Kidney capillary endothelial cell (primary cell): ENCODE data around the gene KIF17.

Experiments
- DNase-seq: peaks from one replicate; pipeline ENCODE4 v3.0.0-alpha.2; 2018; ENCODE audit warnings: low spot score

The KIF17 gene

DNA sequence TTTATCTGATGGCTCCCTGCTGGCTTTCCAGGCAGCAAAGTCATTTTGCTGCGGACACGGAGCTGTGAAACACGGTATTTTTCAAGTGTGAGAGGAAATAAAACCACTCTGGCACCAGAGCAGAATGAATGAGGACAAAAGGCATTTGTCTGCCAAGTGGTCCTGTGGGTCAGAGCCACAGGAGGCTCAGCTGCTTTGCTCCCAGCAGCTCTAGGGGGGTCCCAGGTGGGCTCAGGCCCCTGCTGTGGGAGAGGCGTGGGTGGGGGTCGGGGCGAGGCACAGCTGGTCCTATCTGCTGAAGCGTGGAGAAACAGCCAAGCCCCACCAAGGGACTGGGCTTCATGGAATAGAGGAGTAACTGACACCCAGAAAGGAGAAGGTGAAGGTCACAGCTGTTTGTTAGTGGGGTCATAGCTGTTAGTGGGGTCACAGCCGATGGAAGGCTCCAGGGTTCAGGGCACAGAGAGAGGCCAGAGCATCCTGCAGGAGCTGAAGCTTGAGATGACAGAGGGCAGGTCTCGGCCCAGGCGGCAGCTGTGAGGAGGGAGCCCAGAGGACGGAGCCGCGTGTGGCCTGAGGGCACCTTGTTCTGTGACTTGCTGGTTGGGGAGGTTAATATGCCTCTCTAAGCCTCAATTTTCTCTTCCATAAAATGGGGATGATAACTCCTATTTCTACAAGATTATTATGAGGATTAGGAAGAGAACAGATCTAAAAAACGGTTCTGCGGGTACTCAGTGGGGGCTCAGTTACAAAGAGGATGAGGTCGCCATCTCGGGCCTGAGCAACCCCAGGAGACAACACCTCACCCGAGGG is 7.1 kb downstream of the KIF17 start:
- no peak for DNase-seq

DNA sequence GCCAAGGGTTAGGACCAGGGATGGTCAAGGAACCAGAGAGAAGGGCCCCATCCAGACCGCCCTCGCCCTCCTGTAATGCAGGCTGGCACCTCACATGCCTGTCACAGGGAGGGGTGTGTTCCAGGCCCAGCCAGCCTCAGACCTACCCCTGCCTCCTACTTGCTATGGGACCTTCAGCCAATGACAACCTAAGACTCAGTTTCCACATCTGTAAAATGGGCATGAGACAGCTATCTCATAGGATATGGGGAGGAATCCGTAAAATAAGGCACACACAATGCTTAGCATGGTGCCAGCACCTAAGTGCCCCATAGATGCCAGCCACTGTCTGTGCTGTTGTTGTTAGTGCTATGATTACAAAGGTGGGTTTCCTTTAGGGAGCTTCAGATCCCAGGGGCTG is 7.9 kb downstream of the KIF17 start:
- DNase-seq: no peak

DNA sequence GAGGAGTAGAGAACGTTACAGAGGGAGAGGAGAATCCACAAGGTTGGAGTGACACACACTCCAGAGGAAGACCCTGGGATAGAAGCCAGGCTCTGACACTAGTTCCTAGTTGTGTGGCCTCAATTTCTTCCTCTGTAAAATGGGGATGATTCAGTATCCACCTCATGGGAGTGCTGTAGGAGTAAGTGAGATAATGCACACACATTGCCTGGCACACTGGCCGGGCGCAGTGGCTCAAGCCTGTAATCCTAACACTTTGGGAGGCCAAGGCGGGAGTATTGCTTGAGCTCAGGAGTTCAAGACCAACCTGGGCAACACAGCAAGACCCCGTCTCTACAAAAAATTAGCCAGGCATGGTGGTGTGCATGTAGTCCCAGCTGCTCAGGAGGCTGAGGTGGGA is 8.9 kb downstream of the KIF17 start:
- DNase-seq: no peak

DNA sequence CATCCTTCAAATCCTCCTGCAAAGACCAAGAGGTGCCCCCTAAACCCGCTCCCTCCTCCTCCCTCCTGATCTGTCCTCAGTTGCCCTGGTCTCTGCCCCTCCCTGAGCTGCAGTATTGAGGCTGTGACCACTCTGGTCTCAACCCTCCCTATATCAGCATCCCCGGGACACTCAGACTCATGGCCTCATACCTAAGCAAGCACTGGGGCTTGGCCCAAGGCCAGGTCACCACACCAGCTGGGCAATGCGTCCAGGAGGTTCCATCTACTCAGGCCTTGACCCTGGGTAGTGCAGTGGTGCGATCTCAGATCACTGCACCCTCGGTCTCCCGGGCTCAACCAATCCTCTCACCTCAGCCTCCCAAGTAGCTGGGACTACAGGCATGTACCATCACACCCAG is 9.8 kb downstream of the KIF17 start:
- no peak for DNase-seq

DNA sequence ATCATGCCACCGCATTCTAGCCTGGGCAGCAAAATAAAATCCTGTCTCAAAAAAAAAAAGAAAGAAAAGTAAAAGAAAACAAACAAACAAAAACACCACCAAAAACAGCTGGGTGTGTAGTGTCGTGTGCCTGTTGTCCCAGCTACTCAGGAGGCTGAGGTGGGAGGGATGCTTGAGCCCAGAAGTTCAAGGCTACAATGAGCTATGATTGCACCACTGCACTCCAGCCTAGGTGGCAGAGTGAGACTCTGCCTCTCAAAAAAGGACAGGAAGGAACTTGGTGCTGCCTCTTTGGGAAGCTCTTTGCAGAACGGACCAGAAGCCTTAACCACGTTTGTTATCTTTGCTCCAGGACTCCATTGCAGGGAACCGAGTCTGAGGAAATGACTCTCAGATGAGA is 11.0 kb downstream of the KIF17 start:
- no peak for DNase-seq

DNA sequence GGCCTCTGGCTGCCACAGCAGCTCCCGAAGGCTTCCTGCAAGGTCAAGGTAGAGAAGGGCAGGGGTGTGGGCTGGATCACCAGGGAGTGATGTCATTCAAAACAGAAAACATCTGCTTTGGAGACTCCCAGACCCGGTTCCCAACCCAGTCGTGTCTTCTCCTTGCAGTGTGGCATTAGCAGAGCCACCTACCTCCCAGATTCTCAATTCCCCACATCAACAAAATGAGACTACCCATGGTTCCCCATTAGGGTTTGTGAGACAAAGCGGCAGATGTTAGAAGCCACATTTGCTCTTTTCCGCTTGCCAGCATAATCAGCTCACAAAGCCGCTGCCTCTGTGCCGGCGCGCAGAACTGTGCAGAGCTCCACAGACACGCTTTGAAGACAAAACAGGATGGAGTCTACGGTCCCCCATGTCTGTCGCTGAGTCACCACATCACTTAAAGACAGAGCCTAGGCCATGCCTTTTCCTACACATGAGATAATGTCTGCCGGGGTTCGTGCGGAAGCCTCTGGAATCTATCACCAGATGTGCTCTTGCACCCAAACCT is 12.5 kb downstream of the KIF17 start:
- DNase-seq: no peak

DNA sequence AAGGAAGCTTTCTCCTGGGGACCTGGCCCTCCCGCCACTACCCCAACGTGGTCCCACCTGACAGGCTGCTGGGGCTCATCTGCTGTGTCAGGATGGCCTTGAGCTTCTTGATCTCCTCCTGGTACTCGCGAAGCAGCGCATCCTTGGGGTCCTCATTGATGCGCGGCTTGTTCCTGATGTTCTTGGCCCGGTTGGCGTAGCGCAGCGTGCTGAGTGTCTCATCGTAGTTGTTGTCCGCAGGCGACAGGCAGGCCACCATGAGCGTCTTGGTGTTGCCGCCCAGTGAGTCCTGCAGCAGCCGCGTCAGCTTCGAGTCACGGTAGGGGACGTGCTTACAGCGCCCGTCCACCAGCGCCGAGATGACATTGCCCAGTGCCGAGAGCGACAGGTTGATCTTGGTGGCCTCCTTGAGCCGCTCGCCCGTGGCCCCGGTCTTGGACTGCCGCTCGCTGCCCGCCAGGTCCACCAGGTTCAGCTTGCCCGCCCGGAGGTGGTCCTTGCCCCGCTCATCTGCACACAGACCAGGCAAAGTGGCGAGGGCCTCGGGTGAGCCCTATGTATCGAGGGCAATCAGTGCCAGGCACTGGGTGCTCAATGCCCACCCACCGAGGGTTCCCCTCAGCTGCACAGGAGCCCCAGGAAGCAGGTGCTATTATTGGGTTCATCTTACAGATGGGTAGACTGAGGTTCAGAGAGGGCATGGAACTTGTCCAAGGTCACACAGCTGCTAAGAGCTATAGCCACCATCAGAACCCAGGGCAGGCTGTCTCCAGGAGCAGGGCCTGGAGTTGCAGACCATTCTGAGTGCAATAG is 13.2 kb downstream of the KIF17 start:
- DNase-seq: no peak

DNA sequence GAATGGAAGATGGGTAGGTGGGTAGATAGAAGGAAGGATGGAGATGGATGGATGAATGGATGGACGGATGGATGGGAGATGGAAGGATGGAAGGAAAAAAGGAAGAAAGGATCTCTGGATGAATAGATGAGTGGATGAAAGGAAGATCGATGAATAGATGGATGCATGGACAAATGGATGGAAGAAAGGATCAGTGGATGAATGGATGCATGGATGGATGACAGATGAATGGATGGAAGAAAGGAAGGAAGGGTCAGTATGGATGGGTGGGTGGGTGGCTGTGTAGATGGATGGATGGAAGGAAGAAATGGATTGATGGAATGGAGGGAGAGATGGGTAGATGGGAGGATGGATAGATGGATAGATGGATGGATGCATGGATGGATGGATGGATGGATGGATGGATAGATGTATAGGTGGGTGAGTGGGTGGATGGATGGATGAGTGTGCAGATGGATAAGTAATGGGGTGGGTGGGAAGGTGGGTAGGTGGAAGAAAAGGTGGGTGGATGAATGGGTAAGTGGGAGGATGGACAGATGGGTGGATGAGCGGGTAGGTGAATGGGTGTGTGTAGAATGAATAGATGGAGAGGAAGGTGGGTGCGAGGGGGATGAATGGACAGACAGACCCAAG is 14.6 kb downstream of the KIF17 start:
- DNase-seq: no peak

DNA sequence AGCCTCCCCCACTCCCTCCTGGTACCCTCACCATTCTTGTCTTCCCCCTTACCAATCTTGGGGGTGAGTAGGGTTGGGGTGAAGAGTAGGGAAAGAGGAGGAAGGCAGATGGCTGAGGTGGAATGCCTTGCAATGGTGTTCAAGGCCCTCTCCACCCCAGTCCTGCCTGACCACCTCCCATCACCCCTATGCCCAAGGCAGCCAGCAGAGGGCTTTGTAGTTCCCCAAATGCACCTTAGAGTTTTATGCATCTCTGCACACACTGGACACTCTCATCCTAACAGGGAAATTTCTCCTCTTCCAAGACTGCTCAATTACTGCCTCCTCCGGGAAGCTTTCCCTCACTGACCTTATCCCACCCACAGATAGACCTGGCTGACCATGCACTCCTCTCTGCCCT is 15.4 kb downstream of the KIF17 start:
- no peak for DNase-seq

DNA sequence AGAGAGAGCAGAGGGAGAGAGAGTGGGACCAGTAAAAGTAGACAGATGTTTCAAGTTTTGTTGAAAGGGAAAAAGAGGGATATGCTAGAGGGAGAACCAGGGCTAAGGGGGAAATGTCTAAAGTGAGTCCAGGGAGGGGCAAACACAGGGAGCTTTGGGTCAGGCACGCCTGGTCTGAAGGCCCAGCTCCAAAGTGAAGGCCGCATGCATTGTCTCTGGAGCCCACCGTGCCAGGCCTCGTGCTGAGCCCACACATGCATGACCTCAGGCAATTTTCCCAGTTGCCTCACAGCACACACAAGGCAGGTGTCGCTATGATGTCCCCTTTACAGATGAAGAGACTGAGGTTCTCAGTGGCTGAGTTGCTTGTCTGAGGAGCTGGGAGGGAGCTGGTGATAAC is 16.0 kb downstream of the KIF17 start:
- DNase-seq: no peak

DNA sequence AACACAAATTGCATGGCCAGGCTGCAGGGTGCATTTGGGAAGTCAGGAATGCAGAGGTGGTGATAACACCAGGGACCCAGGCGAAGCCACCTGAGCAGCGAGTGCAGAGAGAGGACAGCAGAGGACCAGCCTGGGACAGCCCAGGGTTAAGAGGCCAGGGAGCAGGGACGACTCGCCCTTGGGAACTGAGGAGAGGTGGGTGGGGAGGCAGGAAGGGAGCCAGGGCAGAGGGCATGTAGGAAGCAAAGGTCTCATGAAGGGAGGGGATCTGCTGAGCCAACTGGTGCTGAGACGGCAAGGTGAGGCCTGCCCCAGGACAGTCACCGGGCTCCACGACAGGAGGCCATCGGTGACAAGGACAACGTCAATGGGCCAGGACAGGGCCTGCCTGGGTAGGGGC is 16.4 kb downstream of the KIF17 start:
- no peak for DNase-seq

DNA sequence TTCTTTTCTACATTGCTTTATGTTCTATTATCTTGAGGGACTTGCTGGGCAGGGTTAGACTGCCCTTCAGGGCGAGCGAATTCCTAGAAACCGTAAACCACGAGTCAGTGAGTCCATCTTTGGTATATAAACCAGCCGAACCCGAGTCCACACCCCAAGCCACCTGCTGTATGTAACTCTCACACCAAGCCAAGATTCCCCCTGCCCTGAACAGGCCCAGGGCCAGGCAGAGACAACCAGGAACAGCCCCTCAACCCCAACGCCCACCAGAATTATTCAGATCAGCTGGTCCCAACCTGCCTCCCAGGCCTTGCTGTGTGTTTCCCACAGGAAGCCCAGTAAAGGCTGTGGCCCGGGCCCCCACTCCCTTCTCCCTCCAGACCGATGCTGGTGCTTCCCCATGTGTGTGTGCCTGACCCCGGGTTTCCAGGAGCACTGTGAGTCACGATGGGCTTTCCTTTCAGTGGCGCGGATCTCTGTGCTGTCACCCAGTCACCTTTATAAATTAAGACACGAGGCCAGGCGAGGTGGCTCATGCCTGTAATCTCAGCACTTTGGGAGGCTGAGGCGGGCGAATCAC is 17.1 kb downstream of the KIF17 start:
- DNase-seq: no peak

DNA sequence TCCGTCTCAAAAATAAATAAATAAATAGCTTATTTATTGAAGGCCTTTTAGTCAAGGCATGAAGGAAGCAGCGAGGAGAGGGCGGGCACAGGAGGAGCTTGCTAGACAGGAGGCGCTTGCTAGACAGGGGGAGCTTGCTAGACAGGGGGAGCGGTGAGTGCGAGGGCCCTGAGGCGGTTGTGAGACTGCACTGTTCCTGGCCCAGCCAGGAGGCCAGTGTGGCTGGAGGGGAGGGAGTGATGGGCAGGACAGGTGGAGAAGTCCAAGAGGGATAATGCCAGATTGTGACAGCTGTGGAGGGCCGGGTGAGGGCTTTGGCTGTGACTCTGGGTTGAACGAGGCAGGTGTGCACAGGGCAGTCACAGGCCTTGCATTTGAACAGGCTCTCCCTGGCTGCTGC is 18.2 kb downstream of the KIF17 start:
- DNase-seq: no peak

DNA sequence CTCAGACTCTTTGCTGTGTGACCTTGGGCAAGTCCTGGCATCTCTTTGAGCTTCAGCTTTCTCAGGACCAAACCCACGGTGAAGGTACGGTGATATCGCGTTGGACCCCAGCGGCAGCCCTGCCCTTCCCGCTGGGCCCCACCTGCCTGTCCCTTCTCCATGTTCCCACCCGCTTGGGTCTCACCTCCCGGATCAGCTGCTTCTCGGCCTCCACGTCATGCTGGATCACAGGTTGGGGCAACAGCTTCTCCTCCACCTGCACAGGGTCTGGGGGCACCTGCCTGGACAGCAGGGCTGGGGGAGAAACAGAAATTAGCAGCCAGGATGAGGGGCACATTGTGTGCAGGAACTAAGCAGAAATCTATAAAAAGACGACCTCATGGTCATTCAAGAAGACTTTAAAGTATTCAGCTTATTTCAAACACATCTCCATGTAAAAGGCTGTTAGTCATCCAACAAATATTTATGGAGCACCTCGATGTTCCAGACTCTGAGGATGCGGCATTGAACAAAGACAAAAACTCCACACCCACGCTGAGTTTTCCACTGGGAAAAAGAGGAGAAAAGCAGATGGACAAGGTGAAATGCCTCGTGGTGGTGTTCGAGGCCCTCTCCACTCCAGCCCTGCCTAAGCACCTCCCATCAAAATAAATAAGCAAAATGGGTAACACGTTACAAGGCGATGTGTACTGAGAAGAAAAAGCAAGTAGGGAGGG is 19.5 kb downstream of the KIF17 start:
- no peak for DNase-seq

DNA sequence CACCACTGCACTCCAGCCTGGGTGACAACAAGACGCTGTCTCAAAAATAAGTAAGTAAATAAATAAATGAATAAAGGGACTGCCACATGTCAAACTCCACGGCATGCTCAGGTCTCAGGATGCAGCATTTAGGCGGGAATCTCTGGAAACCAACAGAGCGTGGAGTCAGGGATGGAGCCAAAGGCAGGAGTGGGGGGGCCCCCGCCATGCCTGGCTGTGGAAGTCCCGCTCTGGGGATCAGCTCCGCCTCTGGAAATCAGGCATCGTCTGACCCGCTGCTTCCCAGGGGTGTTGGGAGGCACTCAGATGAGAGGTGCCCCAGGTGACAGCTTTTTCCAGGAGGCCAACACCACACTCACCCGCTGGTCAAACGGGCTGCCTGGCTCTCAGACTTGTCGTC is 20.2 kb downstream of the KIF17 start:
- DNase-seq: no peak

DNA sequence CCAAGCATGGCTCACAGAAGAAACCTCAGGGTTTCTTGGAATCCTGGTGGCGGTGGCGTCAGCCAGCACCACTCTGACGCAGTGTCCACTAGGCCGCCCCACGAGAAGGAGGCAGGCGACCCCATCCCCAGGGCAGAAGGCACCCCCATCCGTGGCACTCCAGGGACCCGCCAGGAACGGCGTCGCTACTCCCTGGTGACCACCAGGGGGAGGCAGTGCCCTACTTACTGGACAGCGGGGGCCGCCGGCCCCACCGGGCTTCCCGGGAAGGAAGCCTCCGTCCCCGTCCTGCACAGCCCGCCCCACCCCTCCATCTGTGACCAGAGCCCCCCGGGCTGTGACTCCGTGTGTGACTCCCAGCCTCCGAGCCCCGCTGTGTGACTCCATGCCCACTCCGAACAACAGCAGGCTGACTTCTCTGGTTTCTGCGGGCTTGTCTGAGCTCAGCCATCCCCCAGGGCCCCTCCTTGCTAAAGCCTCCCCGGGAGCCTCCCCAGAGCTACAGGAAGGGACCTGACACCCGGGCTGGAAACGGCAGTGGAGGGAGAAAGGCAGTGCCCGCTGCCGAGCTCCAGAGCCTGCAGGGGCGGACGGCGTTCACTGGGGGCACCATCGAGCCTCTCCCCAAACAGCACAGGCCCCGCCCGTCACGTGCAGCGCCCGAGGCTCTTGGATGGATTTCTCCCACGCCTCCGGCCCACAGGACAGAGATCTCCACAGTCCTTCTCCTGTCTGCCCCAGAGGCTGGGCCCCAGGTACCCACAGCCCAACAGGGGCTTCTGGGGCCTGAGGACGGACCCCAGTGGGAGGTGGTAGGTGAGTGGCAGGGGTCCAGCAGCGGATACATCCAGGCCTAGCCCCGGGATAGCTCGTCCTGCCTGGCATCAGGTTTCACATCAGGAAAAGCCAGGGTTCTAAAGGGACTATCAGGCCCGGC is 21.1 kb downstream of the KIF17 start:
- peak; percentile 75 for DNase-seq

DNA sequence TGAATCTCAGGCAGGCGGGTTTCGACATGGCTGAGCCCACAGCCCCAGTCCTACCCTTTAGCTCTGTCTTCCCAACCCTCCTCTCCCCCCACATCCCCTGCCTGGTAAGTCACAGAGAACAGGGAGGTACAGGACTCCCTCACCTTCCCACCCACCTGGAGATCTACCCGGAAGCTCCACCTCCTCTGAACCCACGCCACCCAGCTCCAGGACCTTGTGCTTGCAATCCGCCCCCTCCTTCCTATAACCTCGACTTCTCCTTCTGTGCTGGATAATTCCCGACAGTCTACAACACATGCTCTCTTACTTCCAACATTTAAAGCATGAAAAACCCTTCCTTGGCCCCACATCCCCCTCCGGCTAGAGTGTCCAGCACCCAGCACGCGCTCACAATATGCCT is 22.3 kb downstream of the KIF17 start:
- no peak for DNase-seq

DNA sequence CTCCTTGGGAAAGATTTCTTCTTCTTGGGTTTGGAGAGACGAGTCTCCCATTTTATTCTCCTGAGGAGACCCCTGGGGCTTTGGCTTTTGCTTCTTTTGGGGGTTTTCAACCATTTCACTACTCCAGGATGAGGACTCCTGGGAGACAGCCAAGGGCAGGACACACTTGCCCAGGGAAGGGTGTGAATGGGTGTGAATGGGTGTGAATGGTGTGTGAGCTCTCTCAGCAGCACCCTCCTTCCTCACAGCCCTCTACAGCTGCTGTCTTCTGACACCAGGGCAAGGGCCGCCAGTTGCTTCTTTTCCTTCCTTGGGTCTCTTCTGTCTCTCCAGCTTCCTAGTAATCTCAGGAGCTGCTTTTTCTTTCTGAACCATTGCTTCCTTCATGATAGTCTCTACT is 24.2 kb downstream of the KIF17 start:
- no peak for DNase-seq

DNA sequence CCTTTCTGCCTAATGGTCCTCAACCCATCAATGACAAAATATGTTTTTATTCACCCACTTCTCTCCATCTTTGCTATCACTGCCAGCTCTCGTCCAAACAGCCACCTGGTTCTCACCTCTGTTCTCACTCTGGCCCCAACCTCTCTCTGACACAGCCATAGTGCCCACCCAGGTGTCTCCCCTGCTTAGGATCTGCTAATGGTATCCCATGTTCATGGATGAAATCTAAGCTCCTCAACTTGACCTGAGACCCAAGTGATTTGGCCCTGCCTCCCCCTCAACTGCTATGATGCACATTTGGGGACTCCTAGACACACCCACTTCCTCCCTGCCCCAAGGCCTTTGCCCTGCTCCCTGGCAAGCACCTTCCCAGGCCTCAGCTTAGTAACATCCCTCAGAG is 25.9 kb downstream of the KIF17 start:
- DNase-seq: no peak

DNA sequence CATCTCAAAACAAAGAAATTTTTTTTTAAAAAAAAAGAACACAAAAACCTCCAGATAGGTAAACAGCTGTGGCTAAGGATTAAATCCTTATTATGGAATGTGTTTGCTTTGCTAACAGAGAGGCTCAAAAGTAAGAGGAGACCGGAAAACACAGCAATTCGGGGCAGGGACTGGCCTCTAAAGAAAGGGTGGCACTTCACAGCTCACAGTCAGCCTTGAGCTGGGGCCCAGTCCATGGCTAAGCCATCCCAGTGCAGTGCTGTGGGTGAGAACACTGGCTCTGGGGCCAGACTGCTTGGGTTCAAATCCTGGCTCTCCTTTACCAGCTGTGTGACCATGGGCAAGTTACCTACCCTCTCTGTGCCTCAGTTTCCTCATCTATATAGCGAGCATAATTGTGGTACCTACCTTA is 28.2 kb downstream of the KIF17 start:
- DNase-seq: no peak
